RWPE1 (cell line): ENCODE results near the gene POLR3B.
A peak's percentile ranks its signal among the peaks of the same experiment; 100 is the strongest.
"Not testable (repeated sequence)": the region's sequence is repeated elsewhere in the genome, so short reads cannot be mapped to it uniquely, and the experiment has no call there.

Experiments used
- CTCF ChIA-PET: fragments of 350-600 bp; sonication (Branson Sonifier 250); formaldehyde crosslinking; extraction: SDS; loops from one replicate; lab custom pipeline; 2021; lab: Yijun Ruan, JAX
- POLR2A ChIA-PET: fragments of 400-600 bp; formaldehyde crosslinking; extraction: SDS; loops from one replicate; lab custom pipeline; 2020; ENCODE audit warnings: antibody characterized with exemption; ENCODE audit not compliant: low non-redundant PET; lab: Yijun Ruan, JAX
- DNase-seq: peaks from one replicate; pipeline ENCODE4 v3.0.0; 2012; ENCODE audit warnings: low spot score
- H3K27ac ChIP-seq: fragments of 450-650 bp; 2 replicates; pipeline ENCODE4 v1.5.1; 2017
- CTCF ChIP-seq: fragments of 450-650 bp; conservative IDR thresholded peaks from 2 replicates; pipeline ENCODE4 v1.5.1; 2017; ENCODE audit warnings: low read depth, mild to moderate bottlenecking

Gene POLR3B

GRCh38 chr12:106369624-106370346 is 12.2 kb downstream of the POLR3B start:
- no peak overlapping the region for H3K27ac ChIP-seq
- TF ChIP-seq CTCF = no peak
- ChIA-PET CTCF (interaction anchor here (1.2 kb wide), 1 partner anchor 12 kb away, joined by 4 read pairs; the partner anchor contains the start of gene POLR3B), POLR2A (no interaction called here)
- DNase-seq = peak; percentile 70

- H3K27ac ChIP-seq = no peak overlapping the region
- ChIA-PET CTCF (interaction anchor here (0.7 to 1.1 kb wide), 2 partner anchors 16 to 540 kb away, joined by 4 to 5 read pairs; no protein-coding TSS in a partner anchor), POLR2A (no interaction called here)
- DNase-seq = no peak
- no peak for TF ChIP-seq CTCF
These were observed 21.2 kb downstream of the POLR3B start for GRCh38 chr12:106378788-106379187.

GRCh38 chr12:106380954-106381353 is 23.4 kb downstream of the POLR3B start:
- DNase-seq = no peak
- H3K27ac ChIP-seq = no peak overlapping the region
- no peak for TF ChIP-seq CTCF
- CTCF ChIA-PET = interaction anchor here (1.0 to 1.5 kb wide), 2 partner anchors 157 to 539 kb away, joined by 3 to 6 read pairs; no protein-coding TSS in a partner anchor
- POLR2A ChIA-PET = no interaction called here

GRCh38 chr12:106381866-106382265 is 24.3 kb downstream of the POLR3B start:
- H3K27ac ChIP-seq, CTCF ChIA-PET, DNase-seq, POLR2A ChIA-PET: not testable (repeated sequence)

GRCh38 chr12:106386813-106387535 is 29.4 kb downstream of the POLR3B start:
- ChIA-PET CTCF (interaction anchor here (0.7 to 1.4 kb wide), 5 partner anchors 454 to 1815 kb away, joined by 3 to 6 read pairs (median 3); no protein-coding TSS in a partner anchor), POLR2A (no interaction called here)
- no peak for TF ChIP-seq CTCF
- DNase-seq = no peak
- no peak overlapping the region for H3K27ac ChIP-seq

GRCh38 chr12:106387848-106388377 is 30.4 kb downstream of the POLR3B start:
- H3K27ac ChIP-seq = no peak overlapping the region
- ChIA-PET CTCF (interaction anchor here (0.7 kb wide), 1 partner anchor 569 kb away, joined by 5 read pairs; no protein-coding TSS in a partner anchor), POLR2A (no interaction called here)
- TF ChIP-seq CTCF = no peak
- no peak for DNase-seq
